CD14-positive monocyte (primary cell): ENCODE results near the gene PPP3R2. TPM values are rescaled to one million over a fixed set of nuclear protein-coding genes. Genes with fewer than 3 reads are reported as not detected.
A peak's percentile ranks its signal among the peaks of the same experiment; 100 is the strongest.

Source experiments
- DNase-seq, 3 donors: peaks; one replicate each; pipeline ENCODE4 v3.0.0-alpha.2; 2011 to 2022
- H2AFZ ChIP-seq: 2 replicates; pipeline ENCODE4 v1.6.0; 2012; ENCODE audit warnings: mild to moderate bottlenecking, low read depth, low read length, inconsistent platforms; ENCODE audit not compliant: insufficient read depth, poor library complexity, severe bottlenecking
- H3K27ac ChIP-seq, 2 donors: 1 replicate in 1 of 2; 2 replicates in 1 of 2; pipeline ENCODE4 v1.5.1; 2012 to 2013; ENCODE audit warnings: low read length in 2 of 2, control low read depth in 1 of 2, inconsistent platforms in 1 of 2, low read depth in 1 of 2, mild to moderate bottlenecking in 1 of 2
- H3K27me3 ChIP-seq, 2 donors: one replicate each; pipeline versions ENCODE4 v1.6.0 to v1.6.1; 2011 to 2013; ENCODE audit warnings: low read length in 2 of 2; ENCODE audit not compliant: control insufficient read depth in 2 of 2, insufficient read depth in 2 of 2
- H3K36me3 ChIP-seq, 2 donors: replicated peaks in 1 of 2; 1 replicate in 1 of 2; 2 replicates in 1 of 2; pipeline versions ENCODE4 v1.5.1 to v1.6.1; 2012 to 2013; ENCODE audit warnings: low read length in 2 of 2, control low read depth in 1 of 2, inconsistent platforms in 1 of 2, mild to moderate bottlenecking in 1 of 2; ENCODE audit not compliant: insufficient read depth in 2 of 2, control insufficient read depth in 1 of 2
- H3K4me1 ChIP-seq, 2 donors: 1 replicate in 1 of 2; 2 replicates in 1 of 2; pipeline versions ENCODE4 v1.5.1 to v1.6.1; 2012 to 2013; ENCODE audit warnings: low read length in 2 of 2, control low read depth in 1 of 2, inconsistent platforms in 1 of 2, mild to moderate bottlenecking in 1 of 2, moderate library complexity in 1 of 2; ENCODE audit not compliant: insufficient read depth in 2 of 2, control insufficient read depth in 1 of 2
- H3K4me2 ChIP-seq: replicated peaks from 2 replicates; pipeline ENCODE3; 2012; ENCODE audit warnings: low read length, moderate library complexity, mild to moderate bottlenecking; ENCODE audit not compliant: poor library complexity, severe bottlenecking; ENCODE audit errors: extremely low read depth
- H3K4me3 ChIP-seq, 3 experiments: fragments of 200-600 bp in 1 of 3; sonication (generic) in 1 of 3; replicated peaks in 1 of 3; 1 replicate in 2 of 3; 2 replicates in 1 of 3; pipeline ENCODE4 v1.5.1; 2011 to 2013; ENCODE audit warnings: low read length in 3 of 3, mild to moderate bottlenecking in 3 of 3, control low read depth in 2 of 3, low read depth in 2 of 3, inconsistent platforms in 1 of 3, moderate library complexity in 1 of 3
- H3K79me2 ChIP-seq: 2 replicates; pipeline ENCODE4 v1.6.0; 2012; ENCODE audit warnings: mild to moderate bottlenecking, control low read depth, inconsistent platforms, low read length, moderate library complexity; ENCODE audit not compliant: insufficient read depth
- H3K9ac ChIP-seq: 2 replicates; pipeline ENCODE4 v1.6.0; 2017; ENCODE audit warnings: low read length, mild to moderate bottlenecking; ENCODE audit not compliant: insufficient read depth, poor library complexity, severe bottlenecking
- H3K9me3 ChIP-seq, 2 donors: replicated peaks in 1 of 2; 1 replicate in 1 of 2; 2 replicates in 1 of 2; pipeline versions ENCODE4 v1.5.1 to v1.6.1; 2012 to 2013; ENCODE audit warnings: low read length in 2 of 2, control low read depth in 1 of 2; ENCODE audit not compliant: control insufficient read depth in 1 of 2, insufficient read depth in 1 of 2
- H4K20me1 ChIP-seq: 2 replicates; pipeline ENCODE4 v1.6.0; 2012; ENCODE audit warnings: mild to moderate bottlenecking, low read length, control low read depth, moderate library complexity; ENCODE audit not compliant: insufficient read depth
- H3K27ac Mint-ChIP-seq, 7 donors: one replicate each; pipeline ENCODE4 v1.8.0; 2020; ENCODE audit warnings: mild to moderate bottlenecking in 7 of 7, mixed read lengths in 7 of 7, moderate library complexity in 6 of 7, inconsistent platforms in 2 of 7
- H3K27me3 Mint-ChIP-seq, 3 donors: one replicate each; pipeline ENCODE4 v1.8.0; 2021 to 2022; ENCODE audit warnings: low read depth in 3 of 3, mild to moderate bottlenecking in 3 of 3, mixed read lengths in 3 of 3, moderate library complexity in 3 of 3, inconsistent platforms in 1 of 3
- H3K36me3 Mint-ChIP-seq, 2 donors: one replicate each; pipeline ENCODE4 v1.8.0; 2020; ENCODE audit warnings: mixed read lengths in 2 of 2, inconsistent platforms in 1 of 2, mild to moderate bottlenecking in 1 of 2
- H3K4me1 Mint-ChIP-seq: one replicate; pipeline ENCODE4 v1.8.0; 2020; ENCODE audit warnings: mild to moderate bottlenecking, mixed read lengths
- H3K4me3 Mint-ChIP-seq, 2 donors: one replicate each; pipeline ENCODE4 v1.8.0; 2020; ENCODE audit warnings: mild to moderate bottlenecking in 2 of 2, mixed read lengths in 2 of 2, moderate library complexity in 1 of 2
- H3K9me3 Mint-ChIP-seq, 7 donors: one replicate each; pipeline ENCODE4 v1.8.0; 2020 to 2022; ENCODE audit warnings: mixed read lengths in 7 of 7, mild to moderate bottlenecking in 6 of 7, moderate library complexity in 6 of 7, inconsistent platforms in 2 of 7
- CTCF ChIP-seq: fragments of 200-600 bp; IDR thresholded peaks from one replicate; pipeline ENCODE4 v1.8.0; 2022; ENCODE audit warnings: antibody characterized with exemption, mild to moderate bottlenecking
- WGBS: methylation state at CpG from one replicate; pipeline ENCODE4 v1.1.5; 2013; ENCODE audit warnings: missing lambda C conversion rate; ENCODE audit not compliant: insufficient coverage; 5-methylcytosine and 5-hydroxymethylcytosine counted together
- intact Hi-C, 2 donors: fragments of 100-400 bp; cut with micrococcal nuclease; formaldehyde crosslinking; loops; one replicate each; pipeline versions ENCODE4 v1.15.0 to v1.15.1; 2023
- polyA plus RNA-seq, 3 donors: library from polyadenylated mRNA; depleted of rRNA in 1 of 3; unstranded in 2 of 3; stranded (reverse) in 1 of 3; fragments of 300-500 nt in 2 of 3; fragments of >200 nt in 1 of 3; fragmentation: Illumina TruSeq in 2 of 3; gene quantifications; 1 replicate in 2 of 3; 2 replicates in 1 of 3; pipeline ENCODE4 v1.2.3, GENCODE V29; 2012 to 2021

PPP3R2 gene
- polyA plus RNA-seq, 3 donors = 0.11 TPM; not detected in 2

- WGBS = 67% methylated on average over 1 of the region's 1 CpG
- Histone ChIP-seq H3K79me2 (no peaks in the 10 kb centered on the region), H3K9ac (no peak overlapping the region), H3K4me3 (no peak overlapping the region), H3K4me2 (no peak overlapping the region), H3K9me3 (no peaks in the 10 kb centered on the region), H4K20me1 (no peaks in the 10 kb centered on the region), H3K27ac (no peak overlapping the region), H3K4me1 (peaks cover 9 to 10% of the 10 kb centered on the region in 2 donors), H3K27me3 (no peaks in the 10 kb centered on the region), H2AFZ (no peak overlapping the region), H3K36me3 (no peaks in the 10 kb centered on the region)
- TF ChIP-seq CTCF = no peak
- Mint-ChIP-seq H3K36me3 (no peaks in the 10 kb centered on the region), H3K4me1 (peaks cover 21% of the 10 kb centered on the region), H3K9me3 (peaks cover 0 to 6% (median 2%) of the 10 kb centered on the region in 7 donors), H3K27me3 (no peaks in the 10 kb centered on the region), H3K27ac (no peak overlapping the region), H3K4me3 (no peak overlapping the region)
- intact Hi-C loops = no loop called here
- no peak for DNase-seq
Observed at GRCh38 chr9:101639311-101639710, 44.5 kb upstream of the PPP3R2 start.

GRCh38 chr9:101636247-101636646, 41.5 kb upstream of the PPP3R2 start:
- WGBS = no CpG with 5 or more reads among the region's 3 CpGs
- no peaks in the 10 kb centered on the region for H3K27me3 Mint-ChIP-seq
- intact Hi-C loops = no loop called here
- H3K9me3 Mint-ChIP-seq = peaks cover 0 to 5% (median 0%) of the 10 kb centered on the region in 7 donors
- Histone ChIP-seq H3K36me3 (no peaks in the 10 kb centered on the region), H3K4me1 (peaks cover 9 to 10% of the 10 kb centered on the region in 2 donors), H3K4me2 (no peak overlapping the region), H3K9ac (no peak overlapping the region), H3K27ac (no peak overlapping the region), H3K4me3 (no peak overlapping the region), H3K9me3 (no peaks in the 10 kb centered on the region), H3K79me2 (no peaks in the 10 kb centered on the region), H2AFZ (no peak overlapping the region), H4K20me1 (no peaks in the 10 kb centered on the region), H3K27me3 (no peaks in the 10 kb centered on the region)
- peak overlapping the region in 1 of 7 donors; percentile 78 for H3K27ac Mint-ChIP-seq
- H3K4me1 Mint-ChIP-seq = peaks cover 18% of the 10 kb centered on the region
- peak; percentile 30 to 53 (median 31) for DNase-seq
- H3K4me3 Mint-ChIP-seq = no peak overlapping the region
- H3K36me3 Mint-ChIP-seq = no peaks in the 10 kb centered on the region
- no peak for TF ChIP-seq CTCF
